IPS-11a (cell line): Measurements from ENCODE around the gene BIRC3.

Source experiments
- H3K4me3 ChIP-seq: one replicate; pipeline ENCODE4 v1.5.1; 2013; ENCODE audit warnings: low read depth, low read length, control low read depth

Gene BIRC3

DNA sequence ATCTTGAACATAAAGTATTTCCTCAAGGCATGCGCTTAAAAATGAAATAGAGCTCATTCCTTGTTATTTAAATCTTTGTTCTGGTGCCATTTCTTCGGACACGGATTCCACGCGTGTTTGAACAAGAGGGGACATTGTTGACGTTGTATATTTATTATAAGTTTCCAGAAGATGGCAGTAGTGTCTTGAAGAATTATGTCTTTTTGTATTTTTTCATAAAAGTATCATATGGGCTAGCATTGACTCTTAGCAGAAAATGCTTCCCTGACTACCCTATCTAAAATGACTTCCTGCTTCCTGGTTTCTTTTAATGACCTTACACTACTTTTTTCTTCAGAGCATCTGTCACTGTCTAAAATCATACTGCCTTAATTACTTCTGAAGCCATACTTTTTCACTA, 50.1 kb downstream of the BIRC3 start:
- H3K4me3 ChIP-seq = no peak overlapping the region

DNA sequence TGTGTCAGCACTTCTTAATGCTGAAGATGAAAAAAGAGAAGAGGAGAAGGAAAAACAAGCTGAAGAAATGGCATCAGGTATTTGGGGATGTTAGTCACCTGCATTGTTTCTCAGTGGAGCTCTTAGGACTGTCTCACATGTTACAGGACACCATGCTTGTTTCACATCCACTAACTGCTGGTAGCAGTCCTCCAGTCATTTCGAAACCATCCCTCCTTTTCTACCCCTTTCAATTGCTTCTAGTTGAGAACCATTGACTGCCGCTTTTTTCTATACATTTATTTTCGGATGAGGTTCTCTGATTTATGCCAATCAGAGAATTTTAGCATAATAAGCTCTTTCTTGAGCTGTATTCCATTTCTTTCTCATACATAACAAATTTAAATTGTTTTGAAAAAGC, 51.2 kb downstream of the BIRC3 start:
- H3K4me3 ChIP-seq = no peak overlapping the region

DNA sequence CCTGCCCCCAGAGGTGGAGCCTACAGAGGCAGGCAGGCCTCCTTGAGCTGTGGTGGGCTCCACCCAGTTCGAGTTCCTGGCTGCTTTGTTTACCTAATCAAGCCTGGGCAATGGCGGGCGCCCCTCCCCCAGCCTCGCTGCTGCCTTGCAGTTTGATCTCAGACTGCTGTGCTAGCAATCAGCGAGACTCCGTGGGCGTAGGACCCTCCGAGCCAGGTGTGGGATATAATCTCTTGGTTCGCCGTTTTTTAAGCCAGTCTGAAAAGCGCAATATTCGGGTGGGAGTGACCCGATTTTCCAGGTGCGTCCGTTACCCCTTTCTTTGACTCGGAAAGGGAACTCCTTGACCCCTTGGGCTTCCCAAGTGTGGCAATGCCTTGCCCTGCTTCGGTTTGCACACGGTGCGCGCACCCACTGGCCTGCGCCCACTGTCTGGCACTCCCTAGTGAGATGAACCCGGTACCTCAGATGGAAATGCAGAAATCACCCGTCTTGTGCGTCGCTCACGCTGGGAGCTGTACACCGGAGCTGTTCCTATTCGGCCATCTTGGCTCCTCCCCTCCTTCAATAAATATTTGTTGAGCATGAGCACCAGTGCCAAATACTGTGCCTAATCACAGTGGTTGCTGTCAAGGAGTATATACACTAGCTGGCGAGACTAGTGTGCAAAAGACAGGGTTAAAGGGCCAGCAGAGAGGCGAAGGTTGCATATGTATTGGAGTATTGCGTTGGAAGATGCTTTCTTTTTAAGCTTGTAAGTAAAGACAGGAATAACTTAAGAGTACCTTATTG, 57.5 kb downstream of the BIRC3 start:
- peak overlapping the region; percentile 35 for H3K4me3 ChIP-seq

DNA sequence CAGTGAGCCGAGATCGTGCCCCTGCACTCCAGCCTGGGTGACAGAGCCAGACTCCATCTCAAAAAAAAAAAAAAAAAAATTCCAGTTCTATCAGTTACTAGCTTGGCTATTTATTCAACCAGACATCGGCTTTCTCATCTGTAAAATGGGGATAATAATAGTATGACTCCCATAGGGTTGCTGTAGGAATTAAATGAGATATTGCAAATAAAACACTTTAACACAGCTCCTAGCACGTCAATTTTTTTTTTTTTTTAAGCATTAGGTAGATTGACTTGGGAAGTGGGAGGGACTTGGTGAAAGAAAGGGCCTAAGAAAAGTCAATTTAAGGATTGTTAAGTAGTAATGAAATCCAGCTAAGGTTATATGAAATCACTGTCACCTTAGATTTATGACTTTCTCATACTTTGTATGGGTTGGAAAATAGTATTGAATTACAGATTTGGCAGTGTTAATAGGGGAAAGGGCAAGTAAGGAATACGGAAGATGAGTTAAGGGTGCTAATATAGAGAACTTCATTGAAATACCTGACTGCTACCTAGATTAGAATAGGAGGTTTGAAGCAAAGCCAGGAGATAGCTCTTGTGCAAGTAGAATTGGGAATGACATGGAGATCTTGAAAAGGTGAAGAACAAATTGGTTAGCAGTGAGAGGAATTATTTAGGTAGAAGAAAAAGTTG, 58.6 kb downstream of the BIRC3 start:
- H3K4me3 ChIP-seq = no peak overlapping the region

DNA sequence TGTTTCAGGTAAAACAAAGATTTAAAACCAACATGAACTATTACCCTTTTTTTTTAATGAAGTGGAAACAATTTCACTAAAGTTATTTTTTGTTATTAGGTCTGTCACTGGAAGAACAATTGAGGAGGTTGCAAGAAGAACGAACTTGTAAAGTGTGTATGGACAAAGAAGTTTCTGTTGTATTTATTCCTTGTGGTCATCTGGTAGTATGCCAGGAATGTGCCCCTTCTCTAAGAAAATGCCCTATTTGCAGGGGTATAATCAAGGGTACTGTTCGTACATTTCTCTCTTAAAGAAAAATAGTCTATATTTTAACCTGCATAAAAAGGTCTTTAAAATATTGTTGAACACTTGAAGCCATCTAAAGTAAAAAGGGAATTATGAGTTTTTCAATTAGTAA, 60.6 kb downstream of the BIRC3 start:
- no peak overlapping the region for H3K4me3 ChIP-seq

DNA sequence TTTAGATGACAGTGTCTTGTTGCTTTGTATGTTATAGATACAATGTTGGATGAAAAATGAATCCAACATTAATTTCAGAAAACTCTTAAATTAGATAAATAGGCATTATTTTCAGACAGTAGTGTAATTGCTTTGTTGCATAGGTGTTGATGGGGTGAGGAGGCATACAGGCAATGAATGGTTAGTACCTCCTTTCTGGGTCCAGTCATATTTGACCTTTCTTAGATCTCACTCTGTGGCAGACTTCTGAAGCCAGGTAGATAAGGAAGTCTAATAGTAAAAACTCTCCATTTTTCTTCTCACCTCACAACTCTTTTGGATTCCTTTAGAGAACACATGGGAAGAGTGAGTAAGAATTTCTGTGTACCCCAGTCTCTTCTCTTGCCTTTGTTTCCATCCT, 61.5 kb downstream of the BIRC3 start:
- no peak overlapping the region for H3K4me3 ChIP-seq

DNA sequence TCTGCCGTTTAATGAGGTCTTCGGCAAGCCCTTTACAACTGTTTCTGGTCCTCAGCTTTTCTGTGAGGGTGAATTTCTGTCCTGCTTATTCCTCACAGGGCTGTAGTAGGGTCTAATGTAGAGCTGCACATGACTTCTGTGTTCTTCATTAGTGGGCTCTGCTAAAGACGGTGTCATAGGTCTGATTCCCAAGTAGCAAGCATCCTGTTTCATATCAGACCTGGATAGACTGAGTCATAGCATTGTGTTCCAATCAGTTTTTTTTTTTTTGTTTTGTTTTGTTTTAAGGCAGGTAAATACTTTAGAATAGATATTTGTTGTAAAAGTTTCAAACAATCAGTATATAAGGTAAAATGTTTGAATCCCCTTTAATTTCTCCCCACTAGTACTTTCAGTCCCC, 65.1 kb downstream of the BIRC3 start:
- H3K4me3 ChIP-seq = no peak overlapping the region

DNA sequence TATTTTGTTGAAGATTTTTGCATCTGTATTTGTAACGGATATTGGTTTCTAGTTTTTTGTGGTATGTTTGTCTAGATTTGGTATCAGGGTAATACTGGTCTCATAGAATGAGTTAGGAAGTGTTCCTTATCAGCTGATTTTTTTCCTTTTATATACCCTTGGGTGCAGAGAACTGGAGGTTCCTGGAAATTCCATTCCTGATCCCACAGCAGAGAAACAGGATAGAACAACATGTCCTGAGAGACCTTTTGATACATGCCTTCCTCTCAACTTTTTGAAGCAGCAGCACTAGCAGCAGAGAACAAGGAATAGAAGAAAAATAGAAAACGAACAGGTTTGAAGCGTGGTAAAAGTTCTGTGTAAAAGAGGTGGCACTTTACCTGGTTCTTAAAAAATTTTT, 66.6 kb downstream of the BIRC3 start:
- H3K4me3 ChIP-seq = no peak overlapping the region

DNA sequence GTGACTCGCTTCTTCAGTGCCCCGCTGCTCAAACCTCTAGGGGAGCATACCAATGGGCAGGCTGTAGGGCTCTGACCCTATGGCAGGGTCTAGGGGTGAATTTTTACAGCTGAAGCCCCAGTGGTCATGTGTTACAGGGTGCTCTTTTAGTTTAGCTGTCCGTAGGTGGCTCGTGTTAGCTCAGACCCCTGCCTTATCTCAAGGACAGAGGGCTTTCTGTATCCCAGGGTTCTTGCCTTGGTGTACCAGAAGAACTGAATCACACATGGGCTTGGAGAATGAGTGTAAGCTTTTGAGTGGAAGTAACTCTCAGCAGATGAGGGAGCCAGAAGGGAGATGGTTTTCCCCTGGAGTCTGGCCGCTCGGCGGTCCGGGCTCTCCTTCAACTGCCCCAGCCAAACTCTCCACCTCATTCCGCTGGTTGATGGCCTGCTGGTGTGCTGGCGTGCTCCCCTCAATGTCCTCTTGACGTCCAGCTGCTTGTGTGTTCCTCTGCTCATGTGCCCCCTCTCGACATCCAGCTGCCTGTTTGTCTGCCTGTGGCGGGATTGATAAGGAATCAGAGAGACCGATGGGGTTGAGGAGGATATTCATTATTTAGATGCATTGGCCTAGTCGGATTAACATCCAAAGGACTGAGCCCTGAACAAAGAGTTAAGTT, 67.3 kb downstream of the BIRC3 start:
- no peak overlapping the region for H3K4me3 ChIP-seq

DNA sequence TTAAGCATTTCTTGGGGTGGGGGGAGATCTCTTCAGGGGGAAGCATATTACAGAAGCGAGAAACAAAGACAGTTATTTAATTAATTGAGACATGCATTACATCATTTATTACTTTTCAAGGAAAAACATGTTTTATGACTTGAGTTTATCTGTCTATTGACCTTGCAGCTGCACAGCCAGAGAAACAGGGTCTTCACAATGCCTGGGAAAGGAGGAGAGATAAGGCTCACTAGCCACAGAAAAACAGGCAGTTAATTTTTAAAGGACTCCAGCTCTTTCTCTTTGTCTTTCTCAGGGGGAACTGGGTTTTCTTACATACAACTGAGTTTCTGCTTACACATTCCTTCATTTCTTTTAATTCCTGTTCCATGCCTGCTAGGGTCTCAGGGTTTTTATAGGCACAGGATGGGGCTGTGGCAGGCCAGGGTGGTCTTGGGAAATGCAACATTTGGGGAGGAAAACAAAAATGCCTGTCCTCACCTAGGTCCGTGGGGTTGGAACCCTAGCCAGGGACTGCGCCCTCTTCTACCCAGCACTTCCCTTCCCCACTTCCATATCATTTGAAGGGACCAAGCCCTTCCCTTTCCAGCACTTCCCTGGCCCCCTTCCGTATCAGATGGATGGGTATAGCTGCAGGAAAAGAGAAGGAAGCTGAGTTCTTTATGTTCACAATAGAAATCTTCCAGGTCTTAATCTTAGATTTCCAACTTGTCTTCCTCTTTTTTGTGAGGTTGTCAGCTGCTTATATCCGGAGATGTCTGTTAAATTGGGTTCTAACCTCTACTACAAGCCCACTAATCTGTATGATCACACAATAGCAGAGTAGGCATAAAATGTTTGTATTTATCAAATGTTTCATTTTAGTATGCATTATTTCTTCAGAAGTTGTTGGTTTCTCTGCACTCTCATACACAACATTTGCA, 68.1 kb downstream of the BIRC3 start:
- H3K4me3 ChIP-seq = no peak overlapping the region

DNA sequence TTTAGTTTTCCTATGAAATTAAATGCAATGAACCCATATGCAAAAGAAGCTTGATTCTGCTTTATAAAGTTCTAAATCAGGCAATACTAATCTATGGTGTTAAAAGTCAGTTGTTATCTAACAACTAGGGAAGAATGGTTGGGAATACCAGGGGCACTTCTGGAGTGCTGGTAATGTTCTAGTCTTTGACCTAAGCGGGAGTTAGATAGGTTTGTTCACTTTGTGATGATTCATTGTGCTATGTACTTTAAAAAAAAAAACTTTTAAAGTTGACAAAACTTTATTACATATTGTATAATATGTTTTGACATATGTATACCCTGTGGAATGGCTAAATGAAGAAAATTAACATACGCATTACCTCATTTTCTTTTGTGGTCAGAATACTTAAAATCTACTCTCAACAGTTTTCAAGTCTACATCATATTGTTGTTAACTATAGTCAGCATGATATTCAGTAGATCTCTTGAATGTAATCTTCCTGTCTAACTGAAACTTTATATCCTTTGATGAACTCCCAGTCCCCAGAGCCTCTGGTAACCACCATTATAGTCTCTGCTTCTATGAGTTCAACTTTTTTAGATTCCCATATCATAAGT, 69.0 kb downstream of the BIRC3 start:
- no peak overlapping the region for H3K4me3 ChIP-seq

DNA sequence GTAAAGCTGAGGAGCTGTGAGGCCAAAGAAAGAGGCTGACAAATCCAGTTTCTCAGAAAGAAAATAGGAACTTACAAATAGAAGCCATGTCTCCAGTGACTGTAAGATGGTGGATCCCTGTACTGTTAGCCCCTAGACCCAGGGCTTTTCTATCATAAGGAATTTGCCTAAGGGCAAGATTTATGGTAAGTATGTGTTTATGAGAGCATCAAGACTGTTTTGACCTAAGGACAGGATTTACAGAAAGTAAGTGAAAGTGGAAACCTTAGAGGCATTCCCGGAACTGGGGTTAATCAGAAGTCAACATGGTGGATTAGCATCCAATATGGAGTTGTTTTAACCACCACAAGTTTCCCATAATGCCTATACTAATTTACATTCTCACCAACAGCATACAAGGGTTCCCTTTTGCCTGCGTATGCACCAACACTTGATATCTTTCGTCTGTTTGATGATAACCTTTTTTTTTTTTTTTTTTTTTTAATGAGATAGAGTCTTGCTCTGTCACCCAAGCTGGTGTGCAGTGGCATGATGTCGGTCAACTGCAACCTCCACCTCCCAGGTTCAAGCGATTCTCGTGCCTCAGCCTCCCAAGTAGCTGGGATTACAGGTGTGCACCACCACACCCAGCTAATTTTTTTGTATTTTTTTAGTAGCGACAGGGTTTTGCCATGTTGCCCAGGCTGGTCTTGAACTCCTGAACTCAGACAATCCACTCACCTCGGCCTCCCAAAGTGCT, 69.9 kb downstream of the BIRC3 start:
- H3K4me3 ChIP-seq = no peak overlapping the region
